HepG2 (cell line): ENCODE measurements around the gene CEP76. TPM values are rescaled to one million over a fixed set of nuclear protein-coding genes. Genes with fewer than 3 reads are reported as not detected.

Experiments used
- BCLAF1 ChIP-seq: fragments of 450-650 bp; IDR thresholded peaks from 2 replicates; pipeline ENCODE4 v1.6.1; 2017; ENCODE audit warnings: mild to moderate bottlenecking
- IRF1 ChIP-seq: sonication (generic); formaldehyde crosslinking; IDR thresholded peaks from 2 replicates; pipeline ENCODE4 v1.4.0; 2020; ENCODE audit warnings: low read depth, mild to moderate bottlenecking, missing genetic modification reagents
- KLF16 ChIP-seq, 2 experiments: sonication (generic) in 1 of 2; formaldehyde crosslinking in 1 of 2; IDR thresholded peaks; 2 replicates each; pipeline versions ENCODE4 v1.6.1 to v1.8.0; 2016 to 2023; ENCODE audit warnings: missing genetic modification reagents in 2 of 2, missing compliant biosample characterization in 1 of 2
- MIXL1 ChIP-seq: IDR thresholded peaks from 2 replicates; pipeline ENCODE4 v1.6.1; 2016
- PAX8 ChIP-seq: sonication (generic); formaldehyde crosslinking; IDR thresholded peaks from 2 replicates; pipeline ENCODE4 v1.8.0; 2022; ENCODE audit warnings: mild to moderate bottlenecking, missing genetic modification reagents, borderline replicate concordance
- SP4 ChIP-seq: sonication (generic); formaldehyde crosslinking; IDR thresholded peaks from 2 replicates; pipeline ENCODE4 v1.8.1; 2023; ENCODE audit warnings: mild to moderate bottlenecking, missing genetic modification reagents
- SPEN ChIP-seq: sonication (generic); formaldehyde crosslinking; IDR thresholded peaks from 2 replicates; pipeline ENCODE4 v1.5.1; 2020; ENCODE audit warnings: low read depth, mild to moderate bottlenecking, missing genetic modification reagents
- THAP9 ChIP-seq: sonication (generic); formaldehyde crosslinking; IDR thresholded peaks from 2 replicates; pipeline ENCODE4; 2020; ENCODE audit warnings: missing genetic modification reagents, mild to moderate bottlenecking, borderline replicate concordance
- ZBTB38 ChIP-seq: sonication (generic); formaldehyde crosslinking; IDR thresholded peaks from 2 replicates; pipeline ENCODE4 v1.5.1; 2020; ENCODE audit warnings: mild to moderate bottlenecking, missing genetic modification reagents
- ZFP41 ChIP-seq: sonication (generic); formaldehyde crosslinking; IDR thresholded peaks from 2 replicates; pipeline ENCODE4 v1.4.0; 2020; ENCODE audit warnings: mild to moderate bottlenecking, missing genetic modification reagents, borderline replicate concordance
- ZFP90 ChIP-seq: sonication (generic); formaldehyde crosslinking; IDR thresholded peaks from 2 replicates; pipeline ENCODE4 v1.8.0; 2022; ENCODE audit warnings: missing genetic modification reagents, mild to moderate bottlenecking, inconsistent platforms, borderline replicate concordance
- ZNF484 ChIP-seq: sonication (generic); formaldehyde crosslinking; IDR thresholded peaks from 2 replicates; pipeline ENCODE4 v1.5.1; 2020; ENCODE audit warnings: mild to moderate bottlenecking, low read depth, missing genetic modification reagents, borderline replicate concordance
- polyA plus RNA-seq, 8 experiments: library from polyadenylated mRNA; depleted of rRNA in 3 of 8; stranded (reverse) in 7 of 8; unstranded in 1 of 8; fragments of >200 nt; fragmentation: Illumina TruSeq in 4 of 8; extraction: Trizol in 4 of 8; gene quantifications; 2 replicates each; pipeline versions ENCODE4 v1.2.1 to v1.2.3, GENCODE V29; 2011 to 2016; ENCODE audit warnings: low read depth in 4 of 8, missing spikeins in 1 of 8, mixed read lengths in 1 of 8; ENCODE audit not compliant: insufficient read depth in 1 of 8
- total RNA-seq, 5 experiments: library from RNA; depleted of rRNA; stranded (reverse); fragments of >200 nt; fragmentation: Illumina TruSeq; extraction: Trizol; gene quantifications; 2 replicates each; pipeline ENCODE4 v1.2.3, GENCODE V29; 2016; ENCODE audit warnings: low read depth in 1 of 5
- TF ChIP-seq, protein P1 (sequence below), 2 experiments: sonication (generic) in 1 of 2; formaldehyde crosslinking in 1 of 2; IDR thresholded peaks; 2 replicates each; pipeline versions ENCODE4 v1.4.0 to v1.6.1; 2018 to 2020; ENCODE audit warnings: missing genetic modification reagents in 2 of 2, borderline replicate concordance in 1 of 2, low read depth in 1 of 2, mild to moderate bottlenecking in 1 of 2, missing biosample characterization in 1 of 2

The CEP76 gene
- total and polyA plus RNA-seq, 2 of the 13 experiments (the other 11 are each of a cell fraction or from before 2014, with no cell fraction given): 13.9 to 15.1 TPM

DNA sequence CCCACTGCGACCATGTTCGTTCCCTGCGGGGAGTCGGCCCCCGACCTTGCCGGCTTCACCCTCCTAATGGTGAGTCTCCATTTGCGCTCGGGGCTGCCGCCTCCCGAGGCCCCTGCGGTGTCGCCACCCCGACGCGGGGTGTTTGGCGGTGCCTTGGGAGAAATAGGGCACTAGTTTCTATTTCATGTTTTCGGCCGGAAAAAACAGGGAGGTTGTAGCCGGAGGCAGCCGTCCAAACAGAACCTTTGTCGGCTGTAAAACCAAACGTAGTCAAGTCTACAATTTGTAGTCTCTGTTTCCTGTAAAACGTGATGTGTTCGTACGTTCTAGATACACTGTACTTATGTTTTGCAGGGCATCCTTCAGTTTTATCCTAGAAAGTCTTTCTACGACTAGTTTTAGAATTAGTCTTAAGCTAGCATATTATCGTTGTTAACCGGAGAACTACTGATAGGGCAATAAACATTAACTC lies 609 bp upstream of the CEP76 start (continued):
- TF ChIP-seq, protein P1, sequence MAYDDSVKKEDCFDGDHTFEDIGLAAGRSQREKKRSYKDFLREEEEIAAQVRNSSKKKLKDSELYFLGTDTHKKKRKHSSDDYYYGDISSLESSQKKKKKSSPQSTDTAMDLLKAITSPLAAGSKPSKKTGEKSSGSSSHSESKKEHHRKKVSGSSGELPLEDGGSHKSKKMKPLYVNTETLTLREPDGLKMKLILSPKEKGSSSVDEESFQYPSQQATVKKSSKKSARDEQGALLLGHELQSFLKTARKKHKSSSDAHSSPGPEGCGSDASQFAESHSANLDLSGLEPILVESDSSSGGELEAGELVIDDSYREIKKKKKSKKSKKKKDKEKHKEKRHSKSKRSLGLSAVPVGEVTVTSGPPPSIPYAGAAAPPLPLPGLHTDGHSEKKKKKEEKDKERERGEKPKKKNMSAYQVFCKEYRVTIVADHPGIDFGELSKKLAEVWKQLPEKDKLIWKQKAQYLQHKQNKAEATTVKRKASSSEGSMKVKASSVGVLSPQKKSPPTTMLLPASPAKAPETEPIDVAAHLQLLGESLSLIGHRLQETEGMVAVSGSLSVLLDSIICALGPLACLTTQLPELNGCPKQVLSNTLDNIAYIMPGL (CRISPR knock-in tag; IDR thresholded peaks at IDR 0.05; ENCODE audit: borderline replicate concordance in 1 of 2, low read depth in 1 of 2): peak in 1 of 2 experiments; percentile 57; a peak in 2 of 4 replicates
- TF ChIP-seq KLF16 (CRISPR knock-in tag; IDR thresholded peaks at IDR 0.05) (peak in 1 of 2 experiments; percentile 13; a peak in 1 of 4 replicates), ZNF484 (CRISPR knock-in tag) (no peak), SP4 (CRISPR knock-in tag) (no peak), IRF1 (CRISPR knock-in tag) (0 out of 2 replicates have a peak, but pooled peaks have one; percentile 51), ZFP90 (CRISPR knock-in tag) (no peak), MIXL1 (CRISPR knock-in tag) (no peak), SPEN (no peak), PAX8 (0 out of 2 replicates have a peak, but pooled peaks have one; percentile 29), ZFP41 (0 out of 2 replicates have a peak, but pooled peaks have one; percentile 8), THAP9 (CRISPR knock-in tag) (0 out of 2 replicates have a peak, but pooled peaks have one; percentile 25), ZBTB38 (0 out of 2 replicates have a peak, but pooled peaks have one; percentile 3), BCLAF1 (no peak)
